ENCODE results near the gene ABCA13. TPM values are rescaled to one million over a fixed set of nuclear protein-coding genes. Genes with fewer than 3 reads are reported as not detected.

Gene ABCA13
- total and polyA plus RNA-seq, 2 of the 4 experiments (the other 2 are of a cell fraction): under 0.01 to 0.07 TPM

DNA sequence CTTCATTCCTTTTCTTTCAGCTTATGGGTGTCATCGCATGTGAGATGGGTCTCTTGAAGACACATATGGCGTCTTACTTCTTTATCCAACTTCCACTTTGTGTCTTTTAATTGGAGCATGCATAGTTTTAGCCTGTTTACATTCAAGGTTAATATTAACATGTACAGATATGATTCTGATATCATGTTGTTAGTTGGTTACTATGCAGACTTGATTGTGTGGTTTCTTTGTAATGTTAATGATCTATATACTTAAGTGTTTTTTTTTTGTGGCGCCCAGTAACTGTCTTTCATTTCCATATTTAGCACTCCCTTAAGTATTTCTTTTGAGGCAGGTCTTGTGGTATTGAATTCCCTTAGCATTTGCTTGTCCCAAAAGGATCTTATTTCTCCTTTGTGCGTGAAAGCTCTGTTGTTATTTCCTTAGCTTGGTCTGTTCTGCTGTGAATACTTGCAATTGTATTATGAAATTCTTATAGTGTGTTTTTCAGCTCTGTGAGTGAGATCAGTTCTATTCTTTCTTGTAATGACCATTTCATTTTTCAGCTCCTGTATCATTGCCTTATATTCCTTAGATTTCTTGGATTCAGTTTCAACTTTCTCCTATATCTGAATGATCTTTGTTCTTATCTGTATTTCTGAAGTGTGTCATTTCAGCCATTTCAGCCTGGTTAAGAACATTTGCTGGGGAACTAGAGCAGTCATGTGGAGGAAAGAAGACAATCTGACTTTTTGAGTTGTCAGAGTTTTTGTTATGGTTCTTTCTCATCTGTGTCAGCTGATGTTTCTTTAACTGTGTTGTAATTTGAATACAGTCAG is 88.4 kb downstream of the ABCA13 start:
- Histone ChIP-seq H3K23ac (ENCODE audit: low read depth, low read length) (no peak overlapping the region), H3K4me2 (ENCODE audit: low read depth, low read length) (no peak overlapping the region), H2BK20ac (ENCODE audit: low read depth, low read length) (no peak overlapping the region), H3K27me3 (ENCODE audit: control insufficient read depth, insufficient read depth, low read length) (no peaks in the 10 kb centered on the region), H3K36me3 (ENCODE audit: control insufficient read depth, insufficient read depth, low read length) (no peaks in the 10 kb centered on the region), H3K18ac (ENCODE audit: low read depth, low read length) (no peak overlapping the region), H3K56ac (ENCODE audit: extremely low read depth, insufficient read depth, low read length) (no peak overlapping the region), H2AK5ac (ENCODE audit: low read depth, low read length) (no peak overlapping the region), H3K9ac (ENCODE audit: low read depth, low read length) (no peak overlapping the region), H2BK120ac (ENCODE audit: low read depth, low read length) (no peak overlapping the region), H2BK15ac (ENCODE audit: low read depth, low read length) (no peak overlapping the region), H2AK9ac (replicated peaks; ENCODE audit: low read depth, low read length, poor library complexity) (no peak overlapping the region), H3K4ac (ENCODE audit: low read depth, low read length) (no peak overlapping the region), H4K5ac (ENCODE audit: low read depth, low read length) (no peak overlapping the region), H4K20me1 (ENCODE audit: insufficient read depth, low read length) (no peaks in the 10 kb centered on the region), H3K9me3 (ENCODE audit: control insufficient read depth, insufficient read depth, low read length) (no peaks in the 10 kb centered on the region), H4K8ac (ENCODE audit: low read depth in 2 of 2, low read length in 2 of 2) (no peak overlapping the region), H4K91ac (ENCODE audit: insufficient read depth, low read depth, low read length) (no peak overlapping the region), H3K9me1 (ENCODE audit: insufficient read depth, low read length) (no peaks in the 10 kb centered on the region), H2BK5ac (ENCODE audit: low read depth, low read length, poor library complexity, severe bottlenecking) (no peak overlapping the region), H3K14ac (replicated peaks; ENCODE audit: low read depth, low read length) (no peak overlapping the region), H3K27ac (ENCODE audit: insufficient read depth, low read length) (no peak overlapping the region), H2AFZ (replicated peaks; ENCODE audit: low read length, poor library complexity) (no peak overlapping the region), H3K4me3 (ENCODE audit: insufficient read depth, low read depth, low read length) (no peak overlapping the region), H3K79me1 (ENCODE audit: low read depth in 1 of 2, low read length in 2 of 2) (no peaks in the 10 kb centered on the region), H3K4me1 (ENCODE audit: control insufficient read depth, insufficient read depth, low read length) (no peaks in the 10 kb centered on the region; the same call in 1 of the 2 replicates)
- ChIA-PET POLR2A (ENCODE audit: unreplicated experiment) (no interaction called here), CTCF (no interaction called here)
- dilution Hi-C loops (cut with HindIII; ENCODE audit: low sequenced_read_pairs, unreplicated experiment) (no loop called here), in situ Hi-C loops (cut with MboI; ENCODE audit: low sequenced_read_pairs) (no loop called here), intact Hi-C loops (cut with micrococcal nuclease) (no loop called here)
- WGBS, 2 experiments (ENCODE audit: extremely low coverage in 2 of 2, insufficient read length in 1 of 2): no CpG with 5 or more reads among the region's 4 CpGs
- no peak for TF ChIP-seq CEBPB (IDR thresholded peaks at IDR 0.05; ENCODE audit: low read depth, low read length)
- TF ChIP-seq, protein P1, sequence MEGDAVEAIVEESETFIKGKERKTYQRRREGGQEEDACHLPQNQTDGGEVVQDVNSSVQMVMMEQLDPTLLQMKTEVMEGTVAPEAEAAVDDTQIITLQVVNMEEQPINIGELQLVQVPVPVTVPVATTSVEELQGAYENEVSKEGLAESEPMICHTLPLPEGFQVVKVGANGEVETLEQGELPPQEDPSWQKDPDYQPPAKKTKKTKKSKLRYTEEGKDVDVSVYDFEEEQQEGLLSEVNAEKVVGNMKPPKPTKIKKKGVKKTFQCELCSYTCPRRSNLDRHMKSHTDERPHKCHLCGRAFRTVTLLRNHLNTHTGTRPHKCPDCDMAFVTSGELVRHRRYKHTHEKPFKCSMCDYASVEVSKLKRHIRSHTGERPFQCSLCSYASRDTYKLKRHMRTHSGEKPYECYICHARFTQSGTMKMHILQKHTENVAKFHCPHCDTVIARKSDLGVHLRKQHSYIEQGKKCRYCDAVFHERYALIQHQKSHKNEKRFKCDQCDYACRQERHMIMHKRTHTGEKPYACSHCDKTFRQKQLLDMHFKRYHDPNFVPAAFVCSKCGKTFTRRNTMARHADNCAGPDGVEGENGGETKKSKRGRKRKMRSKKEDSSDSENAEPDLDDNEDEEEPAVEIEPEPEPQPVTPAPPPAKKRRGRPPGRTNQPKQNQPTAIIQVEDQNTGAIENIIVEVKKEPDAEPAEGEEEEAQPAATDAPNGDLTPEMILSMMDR (conservative IDR thresholded peaks at IDR 0.05; ENCODE audit: low read depth, low read length): no peak
- TF ChIP-seq, protein P2, sequence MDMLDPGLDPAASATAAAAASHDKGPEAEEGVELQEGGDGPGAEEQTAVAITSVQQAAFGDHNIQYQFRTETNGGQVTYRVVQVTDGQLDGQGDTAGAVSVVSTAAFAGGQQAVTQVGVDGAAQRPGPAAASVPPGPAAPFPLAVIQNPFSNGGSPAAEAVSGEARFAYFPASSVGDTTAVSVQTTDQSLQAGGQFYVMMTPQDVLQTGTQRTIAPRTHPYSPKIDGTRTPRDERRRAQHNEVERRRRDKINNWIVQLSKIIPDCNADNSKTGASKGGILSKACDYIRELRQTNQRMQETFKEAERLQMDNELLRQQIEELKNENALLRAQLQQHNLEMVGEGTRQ (IDR thresholded peaks at IDR 0.05; ENCODE audit: low read depth, low read length): no peak
- TF ChIP-seq, protein P3, sequence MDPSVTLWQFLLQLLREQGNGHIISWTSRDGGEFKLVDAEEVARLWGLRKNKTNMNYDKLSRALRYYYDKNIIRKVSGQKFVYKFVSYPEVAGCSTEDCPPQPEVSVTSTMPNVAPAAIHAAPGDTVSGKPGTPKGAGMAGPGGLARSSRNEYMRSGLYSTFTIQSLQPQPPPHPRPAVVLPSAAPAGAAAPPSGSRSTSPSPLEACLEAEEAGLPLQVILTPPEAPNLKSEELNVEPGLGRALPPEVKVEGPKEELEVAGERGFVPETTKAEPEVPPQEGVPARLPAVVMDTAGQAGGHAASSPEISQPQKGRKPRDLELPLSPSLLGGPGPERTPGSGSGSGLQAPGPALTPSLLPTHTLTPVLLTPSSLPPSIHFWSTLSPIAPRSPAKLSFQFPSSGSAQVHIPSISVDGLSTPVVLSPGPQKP (IDR thresholded peaks at IDR 0.05; ENCODE audit: borderline replicate concordance, low read depth, low read length): no peak
- TF ChIP-seq SMC3 (IDR thresholded peaks at IDR 0.05; ENCODE audit: low read depth, low read length): no peak
- TF ChIP-seq BHLHE40 (IDR thresholded peaks at IDR 0.05; ENCODE audit: low read depth, low read length): no peak
- no peak for TF ChIP-seq RFX5 (IDR thresholded peaks at IDR 0.05; ENCODE audit: low read depth, low read length)
- TF ChIP-seq POLR2A (IDR thresholded peaks at IDR 0.05; ENCODE audit: low read depth, low read length): no peak
- no peak for TF ChIP-seq MAZ (IDR thresholded peaks at IDR 0.05; ENCODE audit: borderline replicate concordance, low read depth, low read length)
- TF ChIP-seq CHD1 (IDR thresholded peaks at IDR 0.05; ENCODE audit: low read depth, low read length): no peak
- BruUV-seq (replicated peaks): no TSS peak
- ATAC-seq (ENCODE audit: low read depth) (no peak), DNase-seq (no peak)
